ENCODE measurements around the gene SLC37A3.

The SLC37A3 gene

GRCh38 chr7:140400381-140400780 is 2.1 kb upstream of the SLC37A3 start:
- DNase-seq, result no peak

GRCh38 chr7:140398821-140399220 is 491 bp upstream of the SLC37A3 start:
- no peak for DNase-seq

- no peak for DNase-seq
Observed at GRCh38 chr7:140393756-140394306, 4.5 kb downstream of the SLC37A3 start.

- no peak for DNase-seq
Observed at GRCh38 chr7:140391634-140392033, 6.7 kb downstream of the SLC37A3 start.

- DNase-seq, result no peak
Observed at GRCh38 chr7:140390466-140391190, 7.7 kb downstream of the SLC37A3 start.

- no peak for DNase-seq
Observed at GRCh38 chr7:140390034-140390433, 8.3 kb downstream of the SLC37A3 start.

- no peak for DNase-seq
Observed at GRCh38 chr7:140389445-140389844, 8.9 kb downstream of the SLC37A3 start.

- no peak for DNase-seq
Observed at GRCh38 chr7:140384894-140385545, 13.3 kb downstream of the SLC37A3 start.

GRCh38 chr7:140383954-140384713 is 14.2 kb downstream of the SLC37A3 start:
- DNase-seq, result no peak

- no peak for DNase-seq
Observed at GRCh38 chr7:140375892-140376730, 22.2 kb downstream of the SLC37A3 start.

- no peak for DNase-seq
Observed at GRCh38 chr7:140375323-140375722, 23.0 kb downstream of the SLC37A3 start.

GRCh38 chr7:140369294-140369693 is 29.0 kb downstream of the SLC37A3 start:
- DNase-seq, result no peak

GRCh38 chr7:140367528-140367927 is 30.8 kb downstream of the SLC37A3 start:
- no peak for DNase-seq

GRCh38 chr7:140364819-140365218 is 33.5 kb downstream of the SLC37A3 start:
- no peak for DNase-seq

- no peak for DNase-seq
Observed at GRCh38 chr7:140360697-140361229, 37.6 kb downstream of the SLC37A3 start.

GRCh38 chr7:140358412-140359051 is 39.8 kb downstream of the SLC37A3 start:
- no peak for DNase-seq

- no peak for DNase-seq
Observed at GRCh38 chr7:140358024-140358411, 40.3 kb downstream of the SLC37A3 start.

GRCh38 chr7:140350056-140350455 is 48.3 kb downstream of the SLC37A3 start:
- no peak for DNase-seq

- DNase-seq, result no peak
Observed at GRCh38 chr7:140349144-140349771, 49.1 kb downstream of the SLC37A3 start.

- DNase-seq, result no peak
Observed at GRCh38 chr7:140348161-140348849, 50.0 kb downstream of the SLC37A3 start.

- no peak for DNase-seq
Observed at GRCh38 chr7:140347218-140347617, 51.1 kb downstream of the SLC37A3 start.
